ENCODE data around the gene ELP4. TPM values are rescaled to one million over a fixed set of nuclear protein-coding genes. Genes with fewer than 3 reads are reported as not detected.

Gene ELP4
- total RNA-seq, 1 donor from 2014 or later, result 147 TPM

DNA sequence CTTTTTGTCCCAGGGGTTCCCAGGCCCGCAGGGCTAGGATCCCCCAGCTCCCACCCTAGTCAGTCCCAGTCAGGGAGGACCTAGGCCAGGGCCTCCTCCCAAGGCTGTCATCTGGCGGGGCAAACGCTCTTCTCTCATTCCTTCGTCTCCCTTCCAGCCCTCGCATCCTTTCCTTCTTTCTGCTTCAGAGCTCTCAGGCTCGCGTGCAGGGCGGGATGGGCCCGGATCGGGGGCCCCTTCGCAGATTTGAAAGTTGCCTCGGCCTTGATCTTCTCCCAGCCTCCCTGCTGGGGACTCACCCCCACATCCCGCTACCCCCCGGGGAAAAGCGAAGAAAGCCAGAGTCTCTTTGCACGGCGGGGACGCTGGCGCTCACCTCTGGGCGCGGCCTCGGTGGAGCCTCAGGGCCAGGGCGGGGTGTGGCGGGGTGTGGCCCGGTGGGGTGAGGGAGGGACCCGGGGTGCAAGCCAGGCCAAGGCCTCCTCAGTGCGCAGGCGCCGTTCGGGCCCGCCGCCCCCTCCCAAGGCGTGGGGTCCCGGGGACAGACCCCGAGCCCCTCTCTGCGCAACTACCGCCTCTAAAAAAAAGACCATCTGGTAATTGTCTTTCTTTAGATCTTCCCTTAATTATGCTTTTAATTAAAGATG is 316.4 kb downstream of the ELP4 start:
- Mint-ChIP-seq H3K27ac (no peak overlapping the region), H3K4me3 (peak overlapping the region; percentile 80), H3K9me3 (peaks cover 4% of the 10 kb centered on the region), H3K4me1 (peaks cover 45% of the 10 kb centered on the region), H3K27me3 (ENCODE audit: insufficient read depth, low read depth) (peaks cover 78% of the 10 kb centered on the region), H3K36me3 (no peaks in the 10 kb centered on the region)
- peak overlapping the region; percentile 91 for H3K4me2 ChIP-seq
- no peak overlapping the region for H2AFZ ChIP-seq (replicated peaks)
- peaks cover 68% of the 10 kb centered on the region for H3F3A ChIP-seq (ENCODE audit: low read depth)
- peak; percentile 56 for DNase-seq (ENCODE audit: low spot score)
- peak overlapping the region; percentile 50 for H3K4me3 ChIP-seq
- peaks cover 20% of the 10 kb centered on the region for H4K20me1 ChIP-seq (ENCODE audit: low read depth)
- H3K4me1 ChIP-seq, result peaks cover 73% of the 10 kb centered on the region
- H3K9ac ChIP-seq, result no peak overlapping the region
- H3K9me3 ChIP-seq (ENCODE audit: low read depth), result no peaks in the 10 kb centered on the region
- no peaks in the 10 kb centered on the region for H3K79me2 ChIP-seq (ENCODE audit: low read depth)
- no peak overlapping the region for H3K27ac ChIP-seq
- H3K36me3 ChIP-seq, result no peaks in the 10 kb centered on the region
- TF ChIP-seq EZH2 (IDR thresholded peaks at IDR 0.05) (peak; percentile 87), EZH2phosphoT487 (IDR thresholded peaks at IDR 0.05) (peak; percentile 67)
- TF ChIP-seq, protein P1, sequence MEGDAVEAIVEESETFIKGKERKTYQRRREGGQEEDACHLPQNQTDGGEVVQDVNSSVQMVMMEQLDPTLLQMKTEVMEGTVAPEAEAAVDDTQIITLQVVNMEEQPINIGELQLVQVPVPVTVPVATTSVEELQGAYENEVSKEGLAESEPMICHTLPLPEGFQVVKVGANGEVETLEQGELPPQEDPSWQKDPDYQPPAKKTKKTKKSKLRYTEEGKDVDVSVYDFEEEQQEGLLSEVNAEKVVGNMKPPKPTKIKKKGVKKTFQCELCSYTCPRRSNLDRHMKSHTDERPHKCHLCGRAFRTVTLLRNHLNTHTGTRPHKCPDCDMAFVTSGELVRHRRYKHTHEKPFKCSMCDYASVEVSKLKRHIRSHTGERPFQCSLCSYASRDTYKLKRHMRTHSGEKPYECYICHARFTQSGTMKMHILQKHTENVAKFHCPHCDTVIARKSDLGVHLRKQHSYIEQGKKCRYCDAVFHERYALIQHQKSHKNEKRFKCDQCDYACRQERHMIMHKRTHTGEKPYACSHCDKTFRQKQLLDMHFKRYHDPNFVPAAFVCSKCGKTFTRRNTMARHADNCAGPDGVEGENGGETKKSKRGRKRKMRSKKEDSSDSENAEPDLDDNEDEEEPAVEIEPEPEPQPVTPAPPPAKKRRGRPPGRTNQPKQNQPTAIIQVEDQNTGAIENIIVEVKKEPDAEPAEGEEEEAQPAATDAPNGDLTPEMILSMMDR (IDR thresholded peaks at IDR 0.05), result no peak
- peaks cover 95% of the 10 kb centered on the region for H3K27me3 ChIP-seq

DNA sequence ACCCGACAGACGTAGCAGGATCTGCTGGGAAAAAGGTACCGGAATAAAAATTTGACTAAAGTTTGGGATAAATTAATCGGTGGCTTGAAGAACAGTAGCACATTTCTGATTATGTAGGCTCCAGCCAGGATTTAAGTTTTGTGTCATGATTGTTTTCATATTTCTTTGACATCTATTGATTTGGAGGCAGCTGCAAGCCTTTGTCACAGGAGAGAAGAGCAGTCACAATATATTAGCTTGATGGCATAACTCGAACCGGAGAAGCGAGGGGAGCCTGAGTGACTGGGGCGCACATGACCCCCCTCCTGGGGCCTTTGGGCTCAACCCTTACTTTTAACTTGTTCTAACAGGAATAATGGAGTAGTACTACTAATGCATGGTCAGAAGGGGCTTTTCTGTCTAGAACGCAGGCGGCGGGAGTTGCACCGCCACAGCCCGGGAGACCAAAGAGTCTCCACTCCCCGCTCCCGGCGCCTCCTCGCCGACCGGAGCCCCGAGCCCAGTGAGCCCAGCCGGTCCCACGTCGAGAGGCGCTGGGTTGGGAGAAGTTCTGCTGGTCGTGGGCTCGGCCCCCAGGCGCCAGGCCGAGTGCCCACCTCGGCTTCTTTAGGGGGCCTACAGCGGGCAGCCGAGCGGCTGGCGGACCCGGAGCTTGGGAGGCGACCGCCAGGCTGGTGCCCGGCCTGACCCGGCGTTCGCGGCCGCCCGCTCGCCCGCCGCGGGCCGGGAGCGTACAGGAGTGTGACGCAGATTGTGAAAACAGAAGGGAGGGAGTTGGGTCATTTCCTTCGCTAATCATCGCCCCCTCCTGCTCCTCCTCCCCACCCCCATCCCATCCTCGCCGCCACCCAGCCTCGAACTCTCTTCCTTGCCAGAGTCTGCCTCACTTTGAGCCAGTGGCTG is 317.2 kb downstream of the ELP4 start:
- no peaks in the 10 kb centered on the region for H3K36me3 ChIP-seq
- peak overlapping the region; percentile 83 for H3K4me3 Mint-ChIP-seq
- H3K4me2 ChIP-seq, result peak overlapping the region; percentile 91
- H2AFZ ChIP-seq (replicated peaks), result peak overlapping the region; percentile 67
- no peak overlapping the region for H3K27ac Mint-ChIP-seq
- H3K27ac ChIP-seq, result no peak overlapping the region
- H3K79me2 ChIP-seq (ENCODE audit: low read depth), result no peaks in the 10 kb centered on the region
- H3K27me3 ChIP-seq, result peaks cover 87% of the 10 kb centered on the region
- no peaks in the 10 kb centered on the region for H3K9me3 ChIP-seq (ENCODE audit: low read depth)
- H3F3A ChIP-seq (ENCODE audit: low read depth), result peaks cover 60% of the 10 kb centered on the region
- peak; percentile 65 for TF ChIP-seq EZH2 (IDR thresholded peaks at IDR 0.05)
- TF ChIP-seq, protein P1 (IDR thresholded peaks at IDR 0.05), result no peak
- peak; percentile 81 for TF ChIP-seq EZH2phosphoT487 (IDR thresholded peaks at IDR 0.05)
- no peaks in the 10 kb centered on the region for H3K36me3 Mint-ChIP-seq
- H3K4me3 ChIP-seq, result peak overlapping the region; percentile 50
- H4K20me1 ChIP-seq (ENCODE audit: low read depth), result peaks cover 16% of the 10 kb centered on the region
- peaks cover 69% of the 10 kb centered on the region for H3K27me3 Mint-ChIP-seq (ENCODE audit: insufficient read depth, low read depth)
- peaks cover 64% of the 10 kb centered on the region for H3K4me1 ChIP-seq
- no peak overlapping the region for H3K9ac ChIP-seq
- H3K9me3 Mint-ChIP-seq, result peaks cover 4% of the 10 kb centered on the region
- peaks cover 38% of the 10 kb centered on the region for H3K4me1 Mint-ChIP-seq
- DNase-seq (ENCODE audit: low spot score), result peak; percentile 71

DNA sequence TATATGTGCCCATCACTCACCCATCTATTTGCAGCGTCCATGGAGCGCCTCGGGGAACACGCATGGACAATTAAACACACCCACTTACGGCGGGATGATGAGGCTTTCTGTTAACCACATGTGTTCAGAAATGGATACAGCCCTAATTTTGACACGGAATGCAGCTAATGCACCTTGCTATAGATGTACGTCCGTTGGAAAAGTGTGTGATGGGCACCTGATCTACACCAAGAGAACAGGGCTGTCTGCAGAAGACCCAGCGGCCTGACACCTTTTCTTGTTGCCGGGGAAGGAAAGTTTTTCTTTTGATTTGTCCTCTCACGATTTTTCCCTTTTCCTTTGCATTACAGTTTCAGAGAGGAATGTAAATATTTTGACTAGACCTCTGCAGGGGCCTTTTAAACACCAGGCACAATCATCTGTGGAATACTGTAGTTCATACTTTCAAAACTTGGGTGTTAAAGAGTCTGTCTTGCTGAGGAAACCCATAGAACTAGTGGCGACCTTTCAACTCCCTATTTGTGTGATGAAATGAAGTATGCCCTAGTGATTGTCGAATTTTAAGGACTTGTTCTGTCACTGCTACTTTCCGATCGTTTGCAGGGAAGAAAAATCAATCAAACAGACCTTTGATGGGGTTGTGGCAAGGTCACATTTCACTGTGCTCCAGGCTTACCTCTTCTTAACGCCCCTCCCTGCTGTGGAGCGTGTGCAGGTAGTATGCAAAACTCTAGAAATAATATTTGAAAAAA is 318.1 kb downstream of the ELP4 start:
- TF ChIP-seq EZH2phosphoT487 (IDR thresholded peaks at IDR 0.05), result peak; percentile 21
- TF ChIP-seq, protein P1 (IDR thresholded peaks at IDR 0.05), result no peak
- Mint-ChIP-seq H3K4me1 (peaks cover 32% of the 10 kb centered on the region), H3K27ac (no peak overlapping the region), H3K27me3 (ENCODE audit: insufficient read depth, low read depth) (peaks cover 61% of the 10 kb centered on the region), H3K4me3 (peak overlapping the region; percentile 83), H3K36me3 (no peaks in the 10 kb centered on the region), H3K9me3 (peaks cover 4% of the 10 kb centered on the region)
- H4K20me1 ChIP-seq (ENCODE audit: low read depth), result peaks cover 9% of the 10 kb centered on the region
- H3F3A ChIP-seq (ENCODE audit: low read depth), result peaks cover 52% of the 10 kb centered on the region
- peak overlapping the region; percentile 91 for H3K4me2 ChIP-seq
- no peak overlapping the region for H2AFZ ChIP-seq (replicated peaks)
- no peak overlapping the region for H3K27ac ChIP-seq
- H3K27me3 ChIP-seq, result peaks cover 85% of the 10 kb centered on the region
- peaks cover 59% of the 10 kb centered on the region for H3K4me1 ChIP-seq
- peak; percentile 32 for DNase-seq (ENCODE audit: low spot score)
- no peaks in the 10 kb centered on the region for H3K79me2 ChIP-seq (ENCODE audit: low read depth)
- H3K9me3 ChIP-seq (ENCODE audit: low read depth), result no peaks in the 10 kb centered on the region
- no peak overlapping the region for H3K9ac ChIP-seq
- peak overlapping the region; percentile 50 for H3K4me3 ChIP-seq
- no peaks in the 10 kb centered on the region for H3K36me3 ChIP-seq

Data from neural progenitor cell (in vitro differentiated cells).